PC-3 (cell line): ENCODE measurements around the gene TOP2B. TPM values are rescaled to one million over a fixed set of nuclear protein-coding genes. Genes with fewer than 3 reads are reported as not detected.

Source experiments
- ATAC-seq: fragments of 200-7000 bp; cut with Tn5 transposase; 2 replicates; pipeline ENCODE4 v1.9.1; 2020; ENCODE audit warnings: mild to moderate bottlenecking, moderate library complexity
- BruUV-seq: library from RNA; stranded (reverse); fragments of 400-500 nt; replicated peaks from 2 replicates; lab custom pipeline; 2021; lab: Mats Ljungman, UMichigan
- CTCF ChIA-PET: fragments of 300-600 bp; sonication (Branson Sonifier 250); formaldehyde crosslinking; loops from one replicate; lab custom pipeline; 2022; ENCODE audit warnings: antibody characterized with exemption; lab: Charles Lee
- POLR2A ChIA-PET: fragments of 300-600 bp; sonication (Branson Sonifier 250); formaldehyde crosslinking; loops from one replicate; lab custom pipeline; 2022; ENCODE audit warnings: antibody characterized with exemption; ENCODE audit not compliant: unreplicated experiment; lab: Charles Lee
- DNase-seq: peaks from one replicate; pipeline ENCODE4 v3.0.0-alpha.2; 2015
- H2AFZ ChIP-seq: fragments of 300-600 bp; sonication (generic); 2 replicates; pipeline ENCODE4 v1.6.0; 2016; ENCODE audit warnings: antibody characterized with exemption, low read length
- H3F3A ChIP-seq: fragments of 300-600 bp; sonication (generic); one replicate; pipeline ENCODE4 v1.6.0; 2017; ENCODE audit warnings: antibody characterized with exemption, low read length, control low read depth, mild to moderate bottlenecking; ENCODE audit not compliant: unreplicated experiment
- H3K27ac ChIP-seq: fragments of 300-600 bp; sonication (generic); 2 replicates; pipeline ENCODE4 v1.5.1; 2016; ENCODE audit warnings: mild to moderate bottlenecking, low read length
- H3K27me3 ChIP-seq: fragments of 300-600 bp; sonication (generic); 2 replicates; pipeline ENCODE4 v1.6.1; 2016; ENCODE audit warnings: low read length, mixed read lengths
- H3K36me3 ChIP-seq: fragments of 300-600 bp; sonication (generic); 2 replicates; pipeline ENCODE4 v1.6.1; 2016; ENCODE audit warnings: low read depth, mixed run types, low read length, mixed read lengths
- H3K4me1 ChIP-seq: fragments of 300-600 bp; sonication (generic); 2 replicates; pipeline ENCODE4 v1.5.1; 2016; ENCODE audit warnings: low read length; ENCODE audit not compliant: insufficient read depth
- H3K4me2 ChIP-seq: fragments of 300-600 bp; sonication (generic); 2 replicates; pipeline ENCODE4 v1.6.0; 2016; ENCODE audit warnings: low read length
- H3K4me3 ChIP-seq: fragments of 300-600 bp; sonication (generic); 2 replicates; pipeline ENCODE4 v1.5.1; 2016; ENCODE audit warnings: mild to moderate bottlenecking, low read length, mixed read lengths
- H3K79me2 ChIP-seq: fragments of 300-600 bp; sonication (generic); 2 replicates; pipeline ENCODE4 v1.6.1; 2017; ENCODE audit warnings: low read length, mixed read lengths
- H3K9ac ChIP-seq: fragments of 300-600 bp; sonication (generic); 2 replicates; pipeline ENCODE4 v1.6.0; 2016; ENCODE audit warnings: mild to moderate bottlenecking, low read length
- H3K9me2 ChIP-seq: fragments of 300-600 bp; sonication (generic); replicated peaks from 2 replicates; pipeline ENCODE4 v1.6.1; 2016; ENCODE audit warnings: mixed run types, low read length, mixed read lengths
- H3K9me3 ChIP-seq: fragments of 300-600 bp; sonication (generic); 2 replicates; pipeline ENCODE4 v1.6.1; 2016; ENCODE audit warnings: low read length, mixed read lengths
- H4K20me1 ChIP-seq: fragments of 300-600 bp; sonication (generic); 2 replicates; pipeline ENCODE4 v1.6.1; 2016; ENCODE audit warnings: low read length, mixed read lengths
- CTCF ChIP-seq: fragments of 300-600 bp; sonication (generic); conservative IDR thresholded peaks from 2 replicates; pipeline ENCODE4 v1.5.1; 2017; ENCODE audit warnings: antibody characterized with exemption, low read depth, mild to moderate bottlenecking, low read length
- EZH2 ChIP-seq: fragments of 300-600 bp; sonication (generic); IDR thresholded peaks from one replicate; pipeline ENCODE4 v1.6.1; 2017; ENCODE audit warnings: antibody characterized with exemption, mild to moderate bottlenecking, low read length; ENCODE audit not compliant: unreplicated experiment
- EZH2phosphoT487 ChIP-seq: fragments of 300-600 bp; sonication (generic); IDR thresholded peaks from 2 replicates; pipeline ENCODE4 v1.6.1; 2018; ENCODE audit warnings: mild to moderate bottlenecking, antibody characterized with exemption, low read length, borderline replicate concordance
- intact Hi-C: fragments of 100-400 bp; cut with micrococcal nuclease; formaldehyde crosslinking; loops from 2 replicates; pipeline ENCODE4 v1.9.0; 2023
- total RNA-seq: library from RNA; depleted of rRNA; stranded (reverse); fragments of >200 nt; gene quantifications from 2 replicates; pipeline ENCODE4 v1.2.3, GENCODE V29; 2014

The TOP2B gene
- total RNA-seq, 1 experiment from 2014 or later, result 79.0 TPM

GRCh38 chr3:25558121-25558520 is 106.6 kb downstream of the TOP2B start:
- H2AFZ ChIP-seq, result no peak overlapping the region
- DNase-seq, result no peak
- H3F3A ChIP-seq, result no peaks in the 10 kb centered on the region
- no peak overlapping the region for H3K4me3 ChIP-seq
- H3K9me2 ChIP-seq, result no peaks in the 10 kb centered on the region
- no peaks in the 10 kb centered on the region for H3K79me2 ChIP-seq
- no peak overlapping the region for H3K4me2 ChIP-seq
- H3K9ac ChIP-seq, result no peak overlapping the region
- ChIA-PET CTCF (no interaction called here), POLR2A (no interaction called here)
- no TSS peak for BruUV-seq
- no peaks in the 10 kb centered on the region for H4K20me1 ChIP-seq
- H3K27ac ChIP-seq, result no peak overlapping the region
- H3K4me1 ChIP-seq, result no peaks in the 10 kb centered on the region
- TF ChIP-seq CTCF, result no peak
- TF ChIP-seq EZH2, result no peak
- TF ChIP-seq EZH2phosphoT487, result no peak
- no peaks in the 10 kb centered on the region for H3K9me3 ChIP-seq
- no peaks in the 10 kb centered on the region for H3K36me3 ChIP-seq
- ATAC-seq, result no peak
- H3K27me3 ChIP-seq, result peaks cover 52% of the 10 kb centered on the region
- intact Hi-C loops, result no loop called here

- Histone ChIP-seq H3K36me3 (no peaks in the 10 kb centered on the region), H3K4me2 (no peak overlapping the region), H3K4me3 (no peak overlapping the region), H3F3A (no peaks in the 10 kb centered on the region), H3K9ac (no peak overlapping the region), H3K27me3 (peaks cover 52% of the 10 kb centered on the region), H3K4me1 (no peaks in the 10 kb centered on the region), H3K9me3 (no peaks in the 10 kb centered on the region), H3K27ac (no peak overlapping the region), H3K79me2 (no peaks in the 10 kb centered on the region), H4K20me1 (no peaks in the 10 kb centered on the region), H2AFZ (no peak overlapping the region), H3K9me2 (no peaks in the 10 kb centered on the region; the same call in 1 of the 2 replicates)
- no TSS peak for BruUV-seq
- CTCF ChIA-PET, result no interaction called here
- DNase-seq (no peak), ATAC-seq (no peak)
- POLR2A ChIA-PET, result no interaction called here
- intact Hi-C loops, result no loop called here
- TF ChIP-seq EZH2 (no peak), EZH2phosphoT487 (no peak), CTCF (no peak)
These were observed 107.0 kb downstream of the TOP2B start for GRCh38 chr3:25557694-25558093.

- H3K36me3 ChIP-seq, result no peaks in the 10 kb centered on the region
- H3K27me3 ChIP-seq, result peaks cover 43% of the 10 kb centered on the region
- no peak overlapping the region for H3K4me3 ChIP-seq
- BruUV-seq, result no TSS peak
- no peak overlapping the region for H3K4me2 ChIP-seq
- H2AFZ ChIP-seq, result no peak overlapping the region
- ChIA-PET CTCF (no interaction called here), POLR2A (no interaction called here)
- no peak for ATAC-seq
- H4K20me1 ChIP-seq, result no peaks in the 10 kb centered on the region
- H3K9ac ChIP-seq, result no peak overlapping the region
- no peaks in the 10 kb centered on the region for H3K4me1 ChIP-seq
- no peak for DNase-seq
- no peak for TF ChIP-seq EZH2
- TF ChIP-seq EZH2phosphoT487, result no peak
- TF ChIP-seq CTCF, result no peak
- peaks cover 3% of the 10 kb centered on the region; the same call in 1 of the 2 replicates for H3K9me2 ChIP-seq
- intact Hi-C loops, result no loop called here
- no peak overlapping the region for H3K27ac ChIP-seq
- H3F3A ChIP-seq, result no peaks in the 10 kb centered on the region
- H3K79me2 ChIP-seq, result no peaks in the 10 kb centered on the region
- no peaks in the 10 kb centered on the region for H3K9me3 ChIP-seq
These were observed 108.3 kb downstream of the TOP2B start for GRCh38 chr3:25556447-25556846.
